Fibroblast of villous mesenchyme (primary cell): ENCODE measurements around the gene FBXO31. TPM values are rescaled to one million over a fixed set of nuclear protein-coding genes. Genes with fewer than 3 reads are reported as not detected.
A peak's percentile ranks its signal among the peaks of the same experiment; 100 is the strongest.

Experiments used
- DNase-seq: peaks from one replicate; pipeline ENCODE4 v3.0.0-alpha.2; 2010; ENCODE audit warnings: low read depth
- H3K4me3 ChIP-seq: 2 replicates; pipeline ENCODE4 v1.5.1; 2011; ENCODE audit warnings: low read depth, mild to moderate bottlenecking, low read length
- CTCF ChIP-seq: IDR thresholded peaks from 2 replicates; pipeline ENCODE4 v1.5.1; 2012; ENCODE audit warnings: low read depth, mild to moderate bottlenecking, low read length; ENCODE audit not compliant: insufficient read depth
- total RNA-seq: library from RNA; depleted of rRNA; stranded (reverse); fragments of >200 nt; gene quantifications from 2 replicates; pipeline ENCODE4 v1.2.3, GENCODE V29; 2012

FBXO31 gene
- total RNA-seq, 1 donor: 25.9 TPM

DNA sequence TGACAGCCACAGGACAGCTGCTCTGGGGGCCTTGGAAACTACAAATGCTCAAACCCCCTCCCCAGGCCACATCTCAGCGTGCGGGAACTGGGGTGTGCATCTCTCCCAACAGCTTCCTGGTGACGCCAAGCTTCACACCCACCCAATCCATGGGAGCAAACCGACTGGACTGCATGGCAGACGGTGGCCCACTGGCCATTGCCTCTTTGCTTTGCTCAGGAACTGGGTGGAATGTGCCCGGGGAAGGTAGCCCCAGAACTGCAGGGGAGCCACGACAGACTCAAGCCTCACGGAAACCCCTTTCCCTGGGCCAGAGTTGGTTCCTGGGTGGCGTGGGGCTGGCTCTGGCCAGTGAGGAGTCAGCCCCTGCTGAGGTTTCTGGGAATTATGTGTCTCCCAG, 61.2 kb downstream of the FBXO31 start:
- no peak for TF ChIP-seq CTCF
- no peak for DNase-seq

DNA sequence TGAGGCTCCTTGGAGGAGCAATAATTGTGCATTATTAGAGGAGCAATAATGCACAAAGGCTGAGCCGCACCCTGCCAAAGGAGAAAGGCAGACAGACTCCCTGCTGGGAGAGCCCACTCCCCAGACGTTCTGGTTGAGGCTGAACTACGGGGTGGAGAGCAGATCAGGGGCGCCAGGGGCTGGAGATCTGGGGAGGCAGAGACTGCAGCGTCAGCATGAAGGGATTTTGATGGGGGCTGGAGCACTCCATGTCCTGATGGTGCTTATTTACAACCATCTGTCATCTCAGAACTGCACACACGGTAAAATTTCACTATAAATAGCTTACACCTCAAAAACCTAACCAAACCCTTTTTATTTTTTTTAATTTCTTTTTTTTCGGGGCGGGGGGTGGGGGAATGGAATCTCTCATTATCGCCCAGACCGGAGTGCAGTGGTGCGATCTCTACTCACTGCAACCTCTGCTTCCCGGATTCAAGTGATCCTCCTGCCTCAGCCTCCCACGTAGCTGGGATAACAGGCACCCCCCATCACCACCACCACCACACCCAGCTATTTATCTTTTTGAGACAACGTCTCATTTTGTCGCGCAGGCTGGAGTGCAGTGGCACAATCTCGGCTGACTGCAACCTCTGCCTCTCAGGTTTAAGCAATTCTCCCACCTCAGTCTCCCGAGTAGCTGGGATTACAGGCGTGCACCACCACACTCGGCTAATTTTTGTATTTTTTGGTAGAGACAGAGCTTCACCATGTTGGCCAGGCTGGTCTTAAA, 62.1 kb downstream of the FBXO31 start:
- H3K4me3 ChIP-seq: no peak overlapping the region
- DNase-seq: no peak
- TF ChIP-seq CTCF: no peak

More for the DNA sequence above, 61.2 kb downstream of the FBXO31 start:
- no peak overlapping the region for H3K4me3 ChIP-seq

DNA sequence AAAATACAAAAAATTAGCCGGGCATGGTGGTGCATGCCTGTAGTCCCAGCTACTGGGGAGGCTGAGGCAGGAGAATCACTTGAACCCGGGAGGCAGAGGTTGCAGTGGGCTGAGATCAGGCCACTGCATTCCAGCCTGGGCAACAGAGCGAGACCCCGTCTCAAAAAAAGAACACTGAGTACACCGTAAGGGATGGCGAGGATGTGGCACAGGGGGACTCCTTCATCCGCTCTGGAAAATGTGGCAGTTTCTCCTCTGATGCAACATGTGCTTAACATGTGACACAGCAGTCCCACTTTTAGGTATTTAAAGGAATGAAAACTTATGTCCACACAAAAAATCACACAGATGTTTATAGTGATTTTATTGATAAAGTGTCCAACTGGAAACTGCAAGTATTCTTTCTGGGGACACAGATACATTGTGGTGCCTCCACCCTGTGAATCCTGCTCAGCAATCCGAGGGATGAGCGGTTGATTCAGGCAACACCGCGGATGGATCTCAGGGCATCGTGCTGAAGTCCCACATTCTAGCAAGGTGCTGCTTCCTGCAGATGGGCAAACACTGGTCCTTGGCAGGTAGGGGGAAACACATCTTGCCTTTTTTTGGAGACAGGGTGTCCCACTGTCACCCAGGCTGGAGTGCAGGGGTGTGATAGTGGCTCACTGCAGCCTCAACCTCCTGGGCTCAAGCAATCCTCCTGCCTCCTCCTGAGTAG, 62.9 kb downstream of the FBXO31 start:
- DNase-seq: no peak
- TF ChIP-seq CTCF: no peak
- no peak overlapping the region for H3K4me3 ChIP-seq

GRCh38 chr16:87319997-87320491, 63.5 kb downstream of the FBXO31 start:
- no peak for TF ChIP-seq CTCF
- no peak for DNase-seq
- no peak overlapping the region for H3K4me3 ChIP-seq

GRCh38 chr16:87319011-87319410, 64.6 kb downstream of the FBXO31 start:
- DNase-seq: no peak
- no peak for TF ChIP-seq CTCF
- no peak overlapping the region for H3K4me3 ChIP-seq

DNA sequence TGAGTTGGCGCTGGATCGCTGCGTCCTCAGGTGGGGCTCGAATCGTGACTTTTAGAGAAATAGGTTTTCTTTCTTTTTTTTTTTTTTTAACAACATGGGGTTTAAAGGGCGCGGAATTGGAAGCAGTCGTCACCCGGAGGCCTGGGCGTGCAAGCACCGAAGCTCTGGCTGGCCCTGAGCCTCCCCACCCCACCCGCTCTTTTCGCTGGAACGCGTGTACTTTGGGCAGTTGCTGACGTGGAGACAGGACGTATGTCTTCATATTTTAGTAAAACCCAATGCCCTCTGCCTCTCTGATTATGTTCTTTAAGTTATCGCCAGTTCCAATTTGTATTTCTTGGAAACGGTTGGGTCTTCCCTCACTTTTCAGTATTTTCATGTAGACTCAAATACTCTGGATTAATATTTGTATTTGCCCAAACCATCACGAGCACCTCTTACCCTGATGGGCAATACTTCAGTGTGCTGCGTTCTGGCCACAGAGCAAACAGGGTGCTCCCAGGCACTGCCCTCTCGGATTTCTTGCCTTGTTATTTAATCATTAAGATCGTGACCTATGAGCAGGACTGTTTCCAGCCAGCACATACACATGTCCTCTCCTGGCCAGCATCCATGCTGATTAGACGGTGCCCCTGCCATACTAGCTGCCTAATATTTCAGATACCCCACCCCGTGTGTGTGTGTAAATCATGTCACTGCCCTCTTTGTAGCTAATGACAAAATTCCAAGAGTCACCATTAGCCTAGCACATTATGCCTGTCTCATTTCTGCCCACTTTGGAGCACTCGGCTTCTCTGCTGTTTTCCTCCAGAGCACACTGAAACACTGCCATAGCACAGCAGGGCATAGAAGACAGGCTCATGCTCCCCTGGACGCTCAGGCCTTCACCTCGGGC, 65.6 kb downstream of the FBXO31 start:
- peak overlapping the region; percentile 100 for H3K4me3 ChIP-seq
- peak; percentile 77 for DNase-seq
- TF ChIP-seq CTCF: no peak
